ENCODE data around the gene ARPC1B. TPM values are rescaled to one million over a fixed set of nuclear protein-coding genes. Genes with fewer than 3 reads are reported as not detected.

The ARPC1B gene
- total RNA-seq, 4 donors from 2014 or later: 214 to 273 (median 228) TPM

GRCh38 chr7:99404235-99404976 is 29.9 kb downstream of the ARPC1B start:
- no peak for DNase-seq
- no peaks in the 10 kb centered on the region for H3K9me3 ChIP-seq
- intact Hi-C loops (cut with DNase I): loop anchor here (10.0 kb wide), 2 partner anchors 80 to 360 kb away; partner anchors contain the start of gene ARPC1A
- H3K36me3 ChIP-seq: peaks cover 19 to 42% of the 10 kb centered on the region in 2 donors
- H3K27me3 ChIP-seq: no peaks in the 10 kb centered on the region
- peaks cover 16 to 25% of the 10 kb centered on the region in 2 donors for H3K4me1 ChIP-seq
- H3K27ac ChIP-seq: no peak overlapping the region
- H3K4me3 ChIP-seq (replicated peaks in 1 of 3): no peak overlapping the region
- no peak for TF ChIP-seq CTCF (IDR thresholded peaks at IDR 0.05)
- TF ChIP-seq POLR2A (IDR thresholded peaks at IDR 0.05): no peak
- WGBS, 2 donors: 86 to 87% methylated on average over 18 of the region's 18 CpGs

GRCh38 chr7:99404977-99405320 is 30.4 kb downstream of the ARPC1B start:
- no peak overlapping the region for H3K27ac ChIP-seq
- WGBS, 2 donors: 90 to 96% methylated on average over 10 of the region's 10 CpGs
- H3K27me3 ChIP-seq: no peaks in the 10 kb centered on the region
- H3K4me3 ChIP-seq (replicated peaks in 1 of 3): no peak overlapping the region
- DNase-seq: no peak
- peaks cover 19 to 39% of the 10 kb centered on the region in 2 donors for H3K36me3 ChIP-seq
- intact Hi-C loops (cut with DNase I): loop anchor here (10.0 kb wide), 2 partner anchors 80 to 360 kb away; partner anchors contain the start of gene ARPC1A
- peaks cover 21 to 25% of the 10 kb centered on the region in 2 donors for H3K4me1 ChIP-seq
- no peak for TF ChIP-seq POLR2A (IDR thresholded peaks at IDR 0.05)
- no peak for TF ChIP-seq CTCF (IDR thresholded peaks at IDR 0.05)
- H3K9me3 ChIP-seq: no peaks in the 10 kb centered on the region

GRCh38 chr7:99406557-99406956 is 32.0 kb downstream of the ARPC1B start:
- WGBS, 2 donors: 62 to 86% methylated on average over 1 of the region's 1 CpG
- peaks cover 23 to 31% of the 10 kb centered on the region in 2 donors for H3K36me3 ChIP-seq
- no peak overlapping the region for H3K4me3 ChIP-seq (replicated peaks in 1 of 3)
- intact Hi-C loops (cut with DNase I): loop anchor here (10.0 kb wide), 2 partner anchors 82 to 362 kb away; partner anchors contain the start of gene ARPC1A
- no peak for DNase-seq
- no peak overlapping the region for H3K27ac ChIP-seq
- peaks cover 23 to 29% of the 10 kb centered on the region in 2 donors for H3K4me1 ChIP-seq
- no peaks in the 10 kb centered on the region for H3K9me3 ChIP-seq
- TF ChIP-seq CTCF (IDR thresholded peaks at IDR 0.05) (no peak), POLR2A (IDR thresholded peaks at IDR 0.05) (no peak)
- H3K27me3 ChIP-seq: no peaks in the 10 kb centered on the region

DNA sequence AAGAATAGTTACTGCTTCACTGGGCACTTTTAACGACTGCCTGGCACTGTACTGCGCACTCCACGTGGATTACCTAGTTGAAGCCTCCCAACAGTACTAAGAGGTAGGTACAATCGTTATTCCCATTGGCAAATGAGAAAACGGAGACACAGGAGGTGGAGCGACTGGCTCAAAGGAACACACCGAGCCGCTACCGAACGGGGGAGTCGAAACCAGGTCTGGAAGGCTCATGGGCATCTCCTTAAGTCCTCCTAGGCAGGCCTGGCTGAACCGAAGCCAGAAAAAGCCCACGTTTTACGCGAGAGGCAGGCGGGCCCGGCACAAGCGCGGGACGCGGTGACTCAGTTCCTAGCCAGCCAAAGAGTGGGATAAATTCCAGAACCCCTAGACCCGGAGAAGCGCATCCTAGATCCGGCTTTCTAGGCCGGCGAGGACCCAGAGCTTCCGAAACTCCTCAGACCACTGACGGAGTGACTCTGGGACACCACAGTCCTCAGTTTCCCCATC is 33.4 kb downstream of the ARPC1B start:
- Histone ChIP-seq H3K27ac (peak overlapping the region; percentile 96 to 99 (median 99)), H3K4me1 (peaks cover 23 to 29% of the 10 kb centered on the region in 2 donors), H3K36me3 (peaks cover 29 to 35% of the 10 kb centered on the region in 2 donors), H3K27me3 (no peaks in the 10 kb centered on the region), H3K9me3 (no peaks in the 10 kb centered on the region), H3K4me3 (replicated peaks in 1 of 3) (peak overlapping the region; percentile 93 to 100 (median 96))
- intact Hi-C loops (cut with DNase I): loop anchor here (10.0 kb wide), 2 partner anchors 83 to 363 kb away; partner anchors contain the start of gene ARPC1A
- peak; percentile 41 to 52 for DNase-seq
- no peak for TF ChIP-seq POLR2A (IDR thresholded peaks at IDR 0.05)
- TF ChIP-seq CTCF (IDR thresholded peaks at IDR 0.05): no peak
- WGBS, 2 donors: 0% methylated on average over 21 to 28 of the region's 28 CpGs

Data from thyroid gland (tissue), 4 donors.